ENCODE data around the gene EFEMP2. TPM values are rescaled to one million over a fixed set of nuclear protein-coding genes. Genes with fewer than 3 reads are reported as not detected.
A peak's percentile ranks its signal among the peaks of the same experiment; 100 is the strongest.
"Not testable (repeated sequence)": the region's sequence is repeated elsewhere in the genome, so short reads cannot be mapped to it uniquely, and the experiment has no call there.

The EFEMP2 gene
- total RNA-seq, 4 donors from 2014 or later = 70.7 to 125 (median 91.4) TPM

GRCh38 chr11:65833297-65834030 lies 39.1 kb downstream of the EFEMP2 start, which contains the start of gene SNX32:
Gene SNX32 (plus strand): TSS chr11:65833963. CDS start chr11:65834066, 103 bp downstream.
- DNase-seq = peak; percentile 95 to 96
- no peaks in the 10 kb centered on the region for H3K9me3 ChIP-seq
- intact Hi-C loops (cut with DNase I) = no loop called here
- H3K4me1 ChIP-seq = peaks cover 0 to 8% of the 10 kb centered on the region in 2 donors
- no peak within 1 kb of the TSS for H3K27ac ChIP-seq
- peak within 1 kb of the TSS; percentile 27 to 45 (median 38) for H3K4me3 ChIP-seq (replicated peaks in 1 of 3)
- H3K27me3 ChIP-seq = no peaks in the 10 kb centered on the region
- WGBS, 2 donors = 1 to 3% methylated on average over 28 to 57 of the region's 63 CpGs
- H3K36me3 ChIP-seq = no peaks in the 10 kb centered on the region
- TF ChIP-seq CTCF (IDR thresholded peaks at IDR 0.05) (no peak), POLR2A (IDR thresholded peaks at IDR 0.05) (no peak)

DNA sequence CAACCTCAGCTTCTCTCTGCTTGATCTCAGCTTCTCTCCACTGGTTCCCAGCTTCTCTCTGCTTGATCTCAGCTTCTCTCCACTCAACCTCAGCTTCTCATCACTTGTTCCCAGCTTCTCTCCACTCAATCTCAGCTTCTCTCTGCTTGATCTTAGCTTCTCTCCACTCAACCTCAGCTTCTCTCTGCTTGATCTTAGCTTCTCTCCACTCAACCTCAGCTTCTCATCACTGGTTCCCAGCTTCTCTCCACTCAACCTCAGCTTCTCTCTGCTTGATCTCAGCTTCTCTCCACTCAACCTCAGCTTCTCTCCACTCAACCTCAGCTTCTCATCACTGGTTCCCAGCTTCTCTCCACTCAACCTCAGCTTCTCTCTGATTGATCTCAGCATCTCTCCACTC lies 40.4 kb downstream of the EFEMP2 start:
- H3K27me3 ChIP-seq; DNase-seq; intact Hi-C loops (cut with DNase I); H3K36me3 ChIP-seq; H3K4me1 ChIP-seq; H3K9me3 ChIP-seq; H3K4me3 ChIP-seq (replicated peaks in 1 of 3); H3K27ac ChIP-seq: not testable (repeated sequence)

- H3K4me3 ChIP-seq (replicated peaks in 1 of 3) = no peak overlapping the region
- intact Hi-C loops (cut with DNase I) = no loop called here
- H3K9me3 ChIP-seq = no peaks in the 10 kb centered on the region
- H3K4me1 ChIP-seq = peaks cover 0 to 8% of the 10 kb centered on the region in 2 donors
- no peaks in the 10 kb centered on the region for H3K36me3 ChIP-seq
- TF ChIP-seq POLR2A (IDR thresholded peaks at IDR 0.05) (no peak), CTCF (IDR thresholded peaks at IDR 0.05) (no peak)
- no peak for DNase-seq
- no peak overlapping the region for H3K27ac ChIP-seq
- WGBS, 2 donors = 41 to 61% methylated on average over 4 of the region's 4 CpGs
- no peaks in the 10 kb centered on the region for H3K27me3 ChIP-seq
Measured at GRCh38 chr11:65829459-65829858, 43.1 kb downstream of the EFEMP2 start.

DNA sequence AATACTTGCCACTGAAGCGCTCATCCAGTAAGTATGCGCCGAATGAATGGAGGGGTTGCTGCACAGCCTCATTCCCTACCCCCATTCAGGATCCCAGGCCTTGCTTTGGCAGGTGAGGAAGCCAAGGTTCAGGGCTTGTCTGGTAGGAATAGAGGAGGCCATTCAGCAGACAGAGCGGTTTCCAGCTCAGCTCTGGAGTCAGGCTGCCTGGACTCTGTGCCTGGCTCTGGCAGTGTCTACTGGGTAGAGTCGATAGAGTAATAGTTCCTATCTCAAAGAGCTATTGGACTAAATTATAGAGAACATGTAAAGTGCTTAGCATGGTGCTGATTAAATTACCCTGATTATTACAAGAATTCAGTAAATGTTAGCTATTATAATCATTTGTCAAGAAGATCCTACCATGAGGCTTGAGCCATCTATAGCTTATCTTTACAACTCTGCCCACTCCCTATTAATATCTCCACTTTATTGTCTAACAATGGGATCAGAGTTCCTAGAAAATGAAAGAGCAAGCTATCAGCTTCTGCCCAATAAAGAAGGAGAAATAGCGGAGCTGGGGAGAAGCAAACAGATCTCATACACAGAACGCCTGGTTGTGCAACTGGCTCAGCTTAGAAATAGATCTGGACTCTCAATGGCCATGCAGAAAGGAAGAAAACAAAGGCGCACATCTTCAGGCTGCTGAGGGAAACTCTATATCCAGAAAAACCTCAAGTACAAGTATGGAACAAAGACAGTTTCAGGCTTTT lies 45.4 kb downstream of the EFEMP2 start:
- H3K36me3 ChIP-seq = no peaks in the 10 kb centered on the region
- 90 to 94% methylated on average over 8 of the region's 8 CpGs for WGBS, 2 donors
- H3K9me3 ChIP-seq = no peaks in the 10 kb centered on the region
- TF ChIP-seq POLR2A (IDR thresholded peaks at IDR 0.05) (no peak), CTCF (IDR thresholded peaks at IDR 0.05) (no peak)
- H3K27ac ChIP-seq = no peak overlapping the region
- intact Hi-C loops (cut with DNase I) = no loop called here
- DNase-seq = no peak
- no peak overlapping the region for H3K4me3 ChIP-seq (replicated peaks in 1 of 3)
- H3K27me3 ChIP-seq = no peaks in the 10 kb centered on the region
- no peaks in the 10 kb centered on the region for H3K4me1 ChIP-seq

DNA sequence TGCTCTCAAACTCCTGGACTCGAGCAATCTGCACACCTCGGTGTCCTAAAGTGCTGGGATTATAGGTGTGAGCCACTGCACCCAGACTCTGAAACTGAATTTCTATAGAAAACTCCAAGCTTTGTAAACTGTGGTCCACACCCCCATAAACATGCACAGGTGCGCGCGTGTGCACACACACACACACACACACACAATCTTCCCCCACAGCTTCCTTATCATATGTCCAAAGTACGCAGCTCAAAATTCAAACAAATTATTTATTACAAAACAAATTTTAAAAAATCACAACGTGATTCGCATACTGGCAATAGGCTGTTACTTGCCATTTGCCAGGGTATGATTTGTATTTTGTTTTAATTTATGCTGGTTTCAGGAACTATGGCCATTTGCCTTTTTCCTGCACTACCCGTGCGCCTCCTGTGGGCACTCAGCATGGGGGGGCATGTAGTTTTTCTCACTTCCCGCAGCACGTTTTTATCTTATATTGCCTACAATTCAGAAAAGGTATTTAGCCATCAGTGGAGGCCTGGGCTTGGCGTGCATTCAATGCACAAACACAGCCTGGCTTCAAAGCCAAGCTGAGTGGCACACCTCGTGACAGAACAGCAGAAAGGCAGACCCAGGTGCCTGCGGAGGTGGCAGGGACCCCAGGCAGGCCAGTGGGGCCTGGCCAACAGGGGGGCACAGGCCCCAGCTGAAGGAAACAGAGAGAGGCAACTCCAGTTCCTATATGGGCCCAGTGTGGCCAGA lies 49.6 kb downstream of the EFEMP2 start:
- WGBS, 2 donors = 86 to 91% methylated on average over 14 to 15 of the region's 15 CpGs
- Histone ChIP-seq H3K27ac (no peak overlapping the region), H3K4me3 (replicated peaks in 1 of 3) (no peak overlapping the region), H3K9me3 (no peaks in the 10 kb centered on the region), H3K4me1 (peaks cover 0 to 6% of the 10 kb centered on the region in 2 donors), H3K36me3 (no peaks in the 10 kb centered on the region), H3K27me3 (no peaks in the 10 kb centered on the region)
- no peak for TF ChIP-seq CTCF (IDR thresholded peaks at IDR 0.05)
- no peak for TF ChIP-seq POLR2A (IDR thresholded peaks at IDR 0.05)
- DNase-seq = no peak
- intact Hi-C loops (cut with DNase I) = no loop called here
